Immature natural killer cell (primary cell): ENCODE data around the gene XAGE3. TPM values are rescaled to one million over a fixed set of nuclear protein-coding genes. Genes with fewer than 3 reads are reported as not detected.
"Not testable (repeated sequence)": the region's sequence is repeated elsewhere in the genome, so short reads cannot be mapped to it uniquely, and the experiment has no call there.

Experiments
- DNase-seq, 3 donors: peaks; one replicate each; pipeline ENCODE4 v3.0.0; 2022; ENCODE audit warnings: mixed read lengths in 1 of 3
- H3K27ac Mint-ChIP-seq, 6 donors: one replicate each; pipeline ENCODE4 v1.8.0; 2020; ENCODE audit warnings: mixed read lengths in 6 of 6, mild to moderate bottlenecking in 5 of 6, inconsistent platforms in 4 of 6, moderate library complexity in 3 of 6
- H3K27me3 Mint-ChIP-seq, 3 donors: one replicate each; pipeline ENCODE4 v1.8.0; 2020 to 2021; ENCODE audit warnings: low read depth in 3 of 3, mild to moderate bottlenecking in 3 of 3, mixed read lengths in 3 of 3, moderate library complexity in 3 of 3, inconsistent platforms in 1 of 3
- H3K36me3 Mint-ChIP-seq, 3 donors: one replicate each; pipeline ENCODE4 v1.8.0; 2020; ENCODE audit warnings: mixed read lengths in 3 of 3, inconsistent platforms in 2 of 3, mild to moderate bottlenecking in 2 of 3
- H3K4me1 Mint-ChIP-seq, 2 donors: one replicate each; pipeline ENCODE4 v1.8.0; 2020; ENCODE audit warnings: inconsistent platforms in 2 of 2, mild to moderate bottlenecking in 2 of 2, mixed read lengths in 2 of 2, moderate library complexity in 1 of 2
- H3K4me3 Mint-ChIP-seq, 5 donors: one replicate each; pipeline ENCODE4 v1.8.0; 2020; ENCODE audit warnings: mild to moderate bottlenecking in 5 of 5, mixed read lengths in 5 of 5, inconsistent platforms in 3 of 5, moderate library complexity in 3 of 5
- H3K9me3 Mint-ChIP-seq, 6 donors: one replicate each; pipeline ENCODE4 v1.8.0; 2020; ENCODE audit warnings: mild to moderate bottlenecking in 6 of 6, mixed read lengths in 6 of 6, inconsistent platforms in 4 of 6, moderate library complexity in 3 of 6
- polyA plus RNA-seq, 3 donors: library from polyadenylated mRNA; unstranded; fragments of 300-500 nt; fragmentation: Illumina TruSeq; gene quantifications; one replicate each; pipeline ENCODE4 v1.2.3, GENCODE V29; 2021

The XAGE3 gene
- polyA plus RNA-seq, 3 donors from 2014 or later: not detected

- H3K27me3 Mint-ChIP-seq: peaks cover 0 to 11% (median 8%) of the 10 kb centered on the region in 3 donors
- no peaks in the 10 kb centered on the region for H3K36me3 Mint-ChIP-seq
- H3K27ac Mint-ChIP-seq: no peak overlapping the region
- no peaks in the 10 kb centered on the region for H3K9me3 Mint-ChIP-seq
- no peak for DNase-seq
- no peaks in the 10 kb centered on the region for H3K4me1 Mint-ChIP-seq
- no peak overlapping the region for H3K4me3 Mint-ChIP-seq
Measured at GRCh38 chrX:52874661-52875060, 6.8 kb upstream of the XAGE3 start.

- H3K4me1 Mint-ChIP-seq, H3K9me3 Mint-ChIP-seq, DNase-seq, H3K27ac Mint-ChIP-seq, H3K36me3 Mint-ChIP-seq, H3K4me3 Mint-ChIP-seq: not testable (repeated sequence)
- peaks cover 3 to 14% (median 10%) of the 10 kb centered on the region in 3 donors for H3K27me3 Mint-ChIP-seq
Measured at GRCh38 chrX:52873825-52874224, 5.9 kb upstream of the XAGE3 start.

GRCh38 chrX:52870046-52870445, 2.2 kb upstream of the XAGE3 start:
- H3K27me3 Mint-ChIP-seq: peaks cover 2 to 9% (median 6%) of the 10 kb centered on the region in 3 donors
- no peak overlapping the region for H3K4me3 Mint-ChIP-seq
- no peaks in the 10 kb centered on the region for H3K36me3 Mint-ChIP-seq
- H3K4me1 Mint-ChIP-seq: no peaks in the 10 kb centered on the region
- H3K9me3 Mint-ChIP-seq: peaks cover 0 to 2% (median 0%) of the 10 kb centered on the region in 6 donors
- no peak for DNase-seq
- H3K27ac Mint-ChIP-seq: no peak overlapping the region

GRCh38 chrX:52865343-52865998, 2.4 kb downstream of the XAGE3 start:
- H3K27ac Mint-ChIP-seq: no peak overlapping the region
- no peaks in the 10 kb centered on the region for H3K4me1 Mint-ChIP-seq
- peaks cover 2 to 9% (median 9%) of the 10 kb centered on the region in 3 donors for H3K27me3 Mint-ChIP-seq
- peaks cover 0 to 2% (median 0%) of the 10 kb centered on the region in 6 donors for H3K9me3 Mint-ChIP-seq
- DNase-seq: no peak
- H3K36me3 Mint-ChIP-seq: no peaks in the 10 kb centered on the region
- no peak overlapping the region for H3K4me3 Mint-ChIP-seq

GRCh38 chrX:52856991-52857525, 10.8 kb downstream of the XAGE3 start:
- not testable (repeated sequence) for H3K9me3 Mint-ChIP-seq

GRCh38 chrX:52852110-52852860, 15.6 kb downstream of the XAGE3 start:
- Mint-ChIP-seq H3K27ac (no peak overlapping the region), H3K4me1 (no peaks in the 10 kb centered on the region), H3K36me3 (no peaks in the 10 kb centered on the region), H3K4me3 (no peak overlapping the region), H3K9me3 (no peaks in the 10 kb centered on the region), H3K27me3 (peaks cover 0 to 7% (median 0%) of the 10 kb centered on the region in 3 donors)
- no peak for DNase-seq

More at GRCh38 chrX:52856991-52857525, 10.8 kb downstream of the XAGE3 start:
- H3K4me3 Mint-ChIP-seq, H3K4me1 Mint-ChIP-seq, H3K27ac Mint-ChIP-seq, H3K36me3 Mint-ChIP-seq, DNase-seq: not testable (repeated sequence)
- peaks cover 9 to 13% (median 10%) of the 10 kb centered on the region in 3 donors for H3K27me3 Mint-ChIP-seq

GRCh38 chrX:52843619-52844018, 24.3 kb downstream of the XAGE3 start:
- H3K27me3 Mint-ChIP-seq: peaks cover 3 to 16% (median 4%) of the 10 kb centered on the region in 3 donors
- not testable (repeated sequence) for H3K4me3 Mint-ChIP-seq, H3K4me1 Mint-ChIP-seq, H3K9me3 Mint-ChIP-seq, H3K36me3 Mint-ChIP-seq, H3K27ac Mint-ChIP-seq, DNase-seq

GRCh38 chrX:52839137-52839536, 28.7 kb downstream of the XAGE3 start:
- Mint-ChIP-seq H3K27ac (no peak overlapping the region), H3K27me3 (peaks cover 3 to 8% (median 4%) of the 10 kb centered on the region in 3 donors), H3K9me3 (no peaks in the 10 kb centered on the region), H3K36me3 (no peaks in the 10 kb centered on the region), H3K4me1 (no peaks in the 10 kb centered on the region), H3K4me3 (no peak overlapping the region)
- DNase-seq: no peak

- H3K27me3 Mint-ChIP-seq: peaks cover 0 to 23% (median 2%) of the 10 kb centered on the region in 3 donors
- no peak for DNase-seq
- no peaks in the 10 kb centered on the region for H3K9me3 Mint-ChIP-seq
- H3K36me3 Mint-ChIP-seq: no peaks in the 10 kb centered on the region
- no peaks in the 10 kb centered on the region for H3K4me1 Mint-ChIP-seq
- no peak overlapping the region for H3K27ac Mint-ChIP-seq
- no peak overlapping the region for H3K4me3 Mint-ChIP-seq
Measured at GRCh38 chrX:52830551-52830950, 37.3 kb downstream of the XAGE3 start.

- H3K4me1 Mint-ChIP-seq: no peaks in the 10 kb centered on the region
- DNase-seq: no peak
- H3K9me3 Mint-ChIP-seq: no peaks in the 10 kb centered on the region
- H3K27me3 Mint-ChIP-seq: peaks cover 0 to 24% (median 0%) of the 10 kb centered on the region in 3 donors
- H3K27ac Mint-ChIP-seq: no peak overlapping the region
- no peak overlapping the region for H3K4me3 Mint-ChIP-seq
- H3K36me3 Mint-ChIP-seq: no peaks in the 10 kb centered on the region
Measured at GRCh38 chrX:52824608-52825007, 43.3 kb downstream of the XAGE3 start.

GRCh38 chrX:52821079-52821760, 46.7 kb downstream of the XAGE3 start:
- H3K4me3 Mint-ChIP-seq: no peak overlapping the region
- no peak overlapping the region for H3K27ac Mint-ChIP-seq
- no peaks in the 10 kb centered on the region for H3K9me3 Mint-ChIP-seq
- H3K36me3 Mint-ChIP-seq: no peaks in the 10 kb centered on the region
- DNase-seq: no peak
- H3K27me3 Mint-ChIP-seq: peaks cover 0 to 22% (median 0%) of the 10 kb centered on the region in 3 donors
- H3K4me1 Mint-ChIP-seq: no peaks in the 10 kb centered on the region

GRCh38 chrX:52819788-52820187, 48.1 kb downstream of the XAGE3 start:
- Mint-ChIP-seq H3K4me3 (no peak overlapping the region), H3K4me1 (no peaks in the 10 kb centered on the region), H3K36me3 (no peaks in the 10 kb centered on the region), H3K27me3 (peaks cover 0 to 22% (median 0%) of the 10 kb centered on the region in 3 donors), H3K27ac (no peak overlapping the region), H3K9me3 (no peaks in the 10 kb centered on the region)
- no peak for DNase-seq
